ENCODE data around the gene SLC25A26. TPM values are rescaled to one million over a fixed set of nuclear protein-coding genes. Genes with fewer than 3 reads are reported as not detected.

The SLC25A26 gene
- total RNA-seq, 1 donor from 2014 or later, result 13.1 TPM

- no peaks in the 10 kb centered on the region for H3K9me3 Mint-ChIP-seq (ENCODE audit: low read depth)
- no peaks in the 10 kb centered on the region for H3K27me3 Mint-ChIP-seq (ENCODE audit: low read depth)
- H3K4me3 Mint-ChIP-seq (ENCODE audit: unreplicated experiment), result no peak overlapping the region
- H3K36me3 Mint-ChIP-seq (ENCODE audit: low read depth), result no peaks in the 10 kb centered on the region
- H3K27ac Mint-ChIP-seq (ENCODE audit: unreplicated experiment), result no peak overlapping the region
- peaks cover 16% of the 10 kb centered on the region for H3K4me1 Mint-ChIP-seq (ENCODE audit: low read depth)
- no peak for TF ChIP-seq CTCF (IDR thresholded peaks at IDR 0.05)
- no peak for DNase-seq (ENCODE audit: low spot score)
Observed at GRCh38 chr3:66256806-66257205, 36.0 kb downstream of the SLC25A26 start.

GRCh38 chr3:66259566-66260255 is 38.9 kb downstream of the SLC25A26 start:
- Mint-ChIP-seq H3K27ac (ENCODE audit: unreplicated experiment) (no peak overlapping the region), H3K27me3 (ENCODE audit: low read depth) (no peaks in the 10 kb centered on the region), H3K4me1 (ENCODE audit: low read depth) (peaks cover 16% of the 10 kb centered on the region), H3K4me3 (ENCODE audit: unreplicated experiment) (no peak overlapping the region), H3K9me3 (ENCODE audit: low read depth) (no peaks in the 10 kb centered on the region), H3K36me3 (ENCODE audit: low read depth) (no peaks in the 10 kb centered on the region)
- TF ChIP-seq CTCF (IDR thresholded peaks at IDR 0.05), result no peak
- DNase-seq (ENCODE audit: low spot score), result no peak

- no peaks in the 10 kb centered on the region for H3K27me3 Mint-ChIP-seq (ENCODE audit: low read depth)
- H3K27ac Mint-ChIP-seq (ENCODE audit: unreplicated experiment), result no peak overlapping the region
- no peak for TF ChIP-seq CTCF (IDR thresholded peaks at IDR 0.05)
- no peak for DNase-seq (ENCODE audit: low spot score)
- peaks cover 12% of the 10 kb centered on the region for H3K4me1 Mint-ChIP-seq (ENCODE audit: low read depth)
- no peaks in the 10 kb centered on the region for H3K9me3 Mint-ChIP-seq (ENCODE audit: low read depth)
- no peaks in the 10 kb centered on the region for H3K36me3 Mint-ChIP-seq (ENCODE audit: low read depth)
- H3K4me3 Mint-ChIP-seq (ENCODE audit: unreplicated experiment), result no peak overlapping the region
Observed at GRCh38 chr3:66260431-66260830, 39.6 kb downstream of the SLC25A26 start.

GRCh38 chr3:66261355-66261754 is 40.6 kb downstream of the SLC25A26 start:
- peaks cover 8% of the 10 kb centered on the region for H3K4me1 Mint-ChIP-seq (ENCODE audit: low read depth)
- H3K9me3 Mint-ChIP-seq (ENCODE audit: low read depth), result no peaks in the 10 kb centered on the region
- no peak for TF ChIP-seq CTCF (IDR thresholded peaks at IDR 0.05)
- no peaks in the 10 kb centered on the region for H3K36me3 Mint-ChIP-seq (ENCODE audit: low read depth)
- no peak overlapping the region for H3K27ac Mint-ChIP-seq (ENCODE audit: unreplicated experiment)
- H3K4me3 Mint-ChIP-seq (ENCODE audit: unreplicated experiment), result no peak overlapping the region
- no peak for DNase-seq (ENCODE audit: low spot score)
- no peaks in the 10 kb centered on the region for H3K27me3 Mint-ChIP-seq (ENCODE audit: low read depth)

GRCh38 chr3:66265649-66266048 is 44.8 kb downstream of the SLC25A26 start:
- H3K27me3 Mint-ChIP-seq (ENCODE audit: low read depth), result no peaks in the 10 kb centered on the region

More at GRCh38 chr3:66265649-66266048, 44.8 kb downstream of the SLC25A26 start:
- Mint-ChIP-seq H3K9me3 (ENCODE audit: low read depth) (no peaks in the 10 kb centered on the region), H3K4me1 (ENCODE audit: low read depth) (peaks cover 36% of the 10 kb centered on the region), H3K4me3 (ENCODE audit: unreplicated experiment) (no peak overlapping the region), H3K36me3 (ENCODE audit: low read depth) (no peaks in the 10 kb centered on the region), H3K27ac (ENCODE audit: unreplicated experiment) (no peak overlapping the region)
- TF ChIP-seq CTCF (IDR thresholded peaks at IDR 0.05), result no peak
- DNase-seq (ENCODE audit: low spot score), result no peak
